Activated CD4-positive, alpha-beta T cell treated with anti-CD3 and anti-CD28 coated beads for 36 hours (primary cell): Measurements from ENCODE around the gene SLC46A3. TPM values are rescaled to one million over a fixed set of nuclear protein-coding genes. Genes with fewer than 3 reads are reported as not detected.
A peak's percentile ranks its signal among the peaks of the same experiment; 100 is the strongest.

Source experiments
- ATAC-seq: fragments of 200-7000 bp; cut with Tn5 transposase; one replicate; pipeline ENCODE4 v1.10.0; 2021; ENCODE audit warnings: mild to moderate bottlenecking, moderate library complexity
- CTCF ChIA-PET: fragments of 350-600 bp; sonication (Branson Sonifier 250); formaldehyde crosslinking; loops from one replicate; lab custom pipeline; 2021; ENCODE audit warnings: antibody characterized with exemption; lab: Charles Lee
- POLR2A ChIA-PET: fragments of 350-600 bp; sonication (Branson Sonifier 250); formaldehyde crosslinking; loops from one replicate; lab custom pipeline; 2021; ENCODE audit warnings: antibody characterized with exemption, inconsistent platforms; lab: Charles Lee
- DNase-seq: peaks from one replicate; pipeline ENCODE4 v3.0.0-alpha.2; 2020
- H3K27ac Mint-ChIP-seq: one replicate; pipeline ENCODE4 v1.8.0; 2021; ENCODE audit warnings: mixed read lengths
- H3K27me3 Mint-ChIP-seq: one replicate; pipeline ENCODE4 v1.8.0; 2021; ENCODE audit warnings: mixed read lengths
- H3K36me3 Mint-ChIP-seq: one replicate; pipeline ENCODE4 v1.8.0; 2021; ENCODE audit warnings: low read depth, mixed read lengths
- H3K4me1 Mint-ChIP-seq: one replicate; pipeline ENCODE4 v1.8.0; 2021; ENCODE audit warnings: mixed read lengths
- H3K4me3 Mint-ChIP-seq: one replicate; pipeline ENCODE4 v1.8.0; 2021; ENCODE audit warnings: mild to moderate bottlenecking, moderate library complexity, mixed read lengths
- H3K9me3 Mint-ChIP-seq: one replicate; pipeline ENCODE4 v1.8.0; 2021; ENCODE audit warnings: low read depth, mixed read lengths
- intact Hi-C, 2 experiments: fragments of 100-400 bp; cut with DNase I in 1 of 2; cut with micrococcal nuclease in 1 of 2; formaldehyde crosslinking; loops; one replicate each; pipeline versions ENCODE4 v1.14.2 to v1.15.1; 2022 to 2024; cut with DNase I, micrococcal nuclease
- total RNA-seq, 2 experiments: library from RNA; stranded (reverse); gene quantifications; one replicate each; pipeline ENCODE4 v1.2.3, GENCODE V29; 2021

SLC46A3 gene
- total RNA-seq, 2 experiments from 2014 or later: 2.8 to 3.2 TPM

- peaks cover 54% of the 10 kb centered on the region for H3K4me1 Mint-ChIP-seq
- H3K9me3 Mint-ChIP-seq: no peaks in the 10 kb centered on the region
- peak overlapping the region; percentile 30 for H3K27ac Mint-ChIP-seq
- intact Hi-C loops: loop anchor here in 1 of 2 experiments (5.0 to 10.0 kb wide), 2 partner anchors 1033 to 1231 kb away; partner anchors contain the start of genes GTF3A, LNX2 and POLR1D
- CTCF ChIA-PET: no interaction called here
- no peaks in the 10 kb centered on the region for H3K27me3 Mint-ChIP-seq
- POLR2A ChIA-PET: no interaction called here
- DNase-seq (no peak), ATAC-seq (no peak)
- H3K36me3 Mint-ChIP-seq: peaks cover 37% of the 10 kb centered on the region
- no peak overlapping the region for H3K4me3 Mint-ChIP-seq
Observed at GRCh38 chr13:28655561-28655960, 63.2 kb downstream of the SLC46A3 start.

- Mint-ChIP-seq H3K27me3 (no peaks in the 10 kb centered on the region), H3K4me1 (peaks cover 53% of the 10 kb centered on the region), H3K9me3 (no peaks in the 10 kb centered on the region), H3K27ac (no peak overlapping the region), H3K4me3 (no peak overlapping the region), H3K36me3 (peaks cover 25% of the 10 kb centered on the region)
- POLR2A ChIA-PET: no interaction called here
- intact Hi-C loops: loop anchor here in 1 of 2 experiments (10.0 kb wide), 1 partner anchor 1229 kb away; the partner anchor contains the start of gene GTF3A
- DNase-seq (no peak), ATAC-seq (no peak)
- CTCF ChIA-PET: interaction anchor here (0.6 to 1.2 kb wide), 2 partner anchors 23 to 1381 kb away, joined by 3 read pairs; no protein-coding TSS in a partner anchor
Observed at GRCh38 chr13:28654276-28654675, 64.5 kb downstream of the SLC46A3 start.

- H3K4me1 Mint-ChIP-seq: peaks cover 53% of the 10 kb centered on the region
- H3K27me3 Mint-ChIP-seq: no peaks in the 10 kb centered on the region
- intact Hi-C loops: loop anchor here in 1 of 2 experiments (10.0 kb wide), 1 partner anchor 1228 kb away; the partner anchor contains the start of gene GTF3A
- no peak for DNase-seq
- peaks cover 24% of the 10 kb centered on the region for H3K36me3 Mint-ChIP-seq
- CTCF ChIA-PET: no interaction called here
- no peak overlapping the region for H3K27ac Mint-ChIP-seq
- no peak for ATAC-seq
- no peak overlapping the region for H3K4me3 Mint-ChIP-seq
- POLR2A ChIA-PET: no interaction called here
- no peaks in the 10 kb centered on the region for H3K9me3 Mint-ChIP-seq
Observed at GRCh38 chr13:28653111-28653510, 65.7 kb downstream of the SLC46A3 start.

GRCh38 chr13:28651810-28652401 is 66.9 kb downstream of the SLC46A3 start:
- H3K36me3 Mint-ChIP-seq: peaks cover 15% of the 10 kb centered on the region
- H3K4me1 Mint-ChIP-seq: peaks cover 48% of the 10 kb centered on the region
- DNase-seq: no peak
- H3K9me3 Mint-ChIP-seq: no peaks in the 10 kb centered on the region
- intact Hi-C loops: loop anchor here in 1 of 2 experiments (10.0 kb wide), 1 partner anchor 1227 kb away; the partner anchor contains the start of gene GTF3A
- CTCF ChIA-PET: no interaction called here
- H3K27me3 Mint-ChIP-seq: no peaks in the 10 kb centered on the region
- peak; percentile 35 for ATAC-seq
- POLR2A ChIA-PET: no interaction called here
- H3K27ac Mint-ChIP-seq: no peak overlapping the region
- H3K4me3 Mint-ChIP-seq: no peak overlapping the region

- Mint-ChIP-seq H3K4me1 (peaks cover 34% of the 10 kb centered on the region), H3K4me3 (no peak overlapping the region), H3K9me3 (no peaks in the 10 kb centered on the region), H3K27ac (no peak overlapping the region), H3K27me3 (no peaks in the 10 kb centered on the region), H3K36me3 (peaks cover 11% of the 10 kb centered on the region)
- POLR2A ChIA-PET: no interaction called here
- DNase-seq (peak; percentile 17), ATAC-seq (peak; percentile 61)
- intact Hi-C loops: loop anchor here in 1 of 2 experiments (10.0 kb wide), 1 partner anchor 1225 kb away; the partner anchor contains the start of gene GTF3A
- CTCF ChIA-PET: no interaction called here
Observed at GRCh38 chr13:28650284-28650683, 68.5 kb downstream of the SLC46A3 start.

Other genes starting within 250 kb of the SLC46A3 start
- gene FLT1, start 223.8 kb downstream of the SLC46A3 start, total RNA-seq: 10 to 100 TPM; 21.7 to 27.4 TPM
- gene POMP, start 59.8 kb downstream of the SLC46A3 start, total RNA-seq: 100 to 1,000 TPM; 107 to 132 TPM
- gene MTUS2, start 101.4 kb upstream of the SLC46A3 start, total RNA-seq: under 1 TPM in 1 of 2 experiments, not detected in 1; 0.05 TPM